ENCODE data around the gene TSPAN18. TPM values are rescaled to one million over a fixed set of nuclear protein-coding genes. Genes with fewer than 3 reads are reported as not detected.

The TSPAN18 gene
- total RNA-seq, 4 donors from 2014 or later, result 31.1 to 74.6 (median 34.7) TPM

GRCh38 chr11:44854741-44855492 lies 128.2 kb downstream of the TSPAN18 start:
- peaks cover 0 to 73% (median 11%) of the 10 kb centered on the region in 3 donors for H3K4me1 ChIP-seq
- WGBS, 2 donors (ENCODE audit: low coverage in 1 of 2), result 70% methylated on average over 4 to 5 of the region's 5 CpGs
- ATAC-seq, result no peak

GRCh38 chr11:44855493-44855849 lies 128.7 kb downstream of the TSPAN18 start:
- no peak for ATAC-seq
- Histone ChIP-seq H3K36me3 (peaks cover 0 to 8% of the 10 kb centered on the region in 2 donors), H3K27me3 (no peaks in the 10 kb centered on the region), H3K4me3 (no peak overlapping the region), H3K4me1 (peaks cover 0 to 73% (median 11%) of the 10 kb centered on the region in 3 donors), H3K9me3 (no peaks in the 10 kb centered on the region), H3K27ac (peak overlapping the region in 3 of 4 donors; percentile 62 to 96 (median 71))
- TF ChIP-seq EP300 (IDR thresholded peaks at IDR 0.05), result no peak
- no peak for TF ChIP-seq POLR2A (IDR thresholded peaks at IDR 0.05)
- TF ChIP-seq CTCF (IDR thresholded peaks at IDR 0.05), result no peak
- no peak for TF ChIP-seq POLR2AphosphoS5 (IDR thresholded peaks at IDR 0.05)

More at GRCh38 chr11:44854741-44855492, 128.2 kb downstream of the TSPAN18 start:
- Histone ChIP-seq H3K9me3 (no peaks in the 10 kb centered on the region), H3K27me3 (no peaks in the 10 kb centered on the region), H3K36me3 (peaks cover 0 to 2% of the 10 kb centered on the region in 2 donors), H3K27ac (peak overlapping the region in 3 of 4 donors; percentile 62 to 96 (median 75)), H3K4me3 (no peak overlapping the region)
- TF ChIP-seq POLR2A (IDR thresholded peaks at IDR 0.05) (no peak), POLR2AphosphoS5 (IDR thresholded peaks at IDR 0.05) (no peak), CTCF (IDR thresholded peaks at IDR 0.05) (no peak), EP300 (IDR thresholded peaks at IDR 0.05) (no peak)

DNA sequence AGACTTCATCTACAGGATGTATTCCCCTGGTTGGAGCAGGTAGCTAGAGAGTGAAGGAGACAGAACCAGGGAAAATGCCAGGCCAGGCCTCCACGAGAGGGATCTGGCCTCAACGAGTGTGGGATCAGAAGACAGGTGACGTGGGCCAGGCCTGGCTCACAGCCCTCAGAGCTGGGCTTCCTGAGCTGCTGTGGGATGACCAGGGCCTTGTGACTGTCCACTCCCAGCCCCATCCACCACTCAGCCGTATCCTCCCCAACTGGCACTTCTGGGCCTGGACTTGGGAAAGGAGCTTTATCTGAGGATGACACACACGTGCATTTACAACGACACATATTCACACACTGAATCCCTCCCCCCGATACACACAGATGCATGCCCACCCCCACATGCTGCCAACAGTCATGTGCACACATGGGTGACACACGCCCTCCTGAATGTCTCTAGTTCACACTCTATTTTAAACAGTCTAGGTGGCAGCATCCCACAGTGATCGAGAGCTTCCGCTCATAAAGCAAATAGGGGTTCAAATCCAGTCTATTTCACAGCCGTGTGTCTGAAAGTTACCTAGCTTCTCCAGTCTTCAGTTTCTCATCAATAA lies 130.8 kb downstream of the TSPAN18 start:
- peaks cover 3 to 81% (median 18%) of the 10 kb centered on the region in 3 donors for H3K4me1 ChIP-seq
- H3K4me3 ChIP-seq, result no peak overlapping the region
- ATAC-seq, result peak; percentile 39
- no peaks in the 10 kb centered on the region for H3K9me3 ChIP-seq
- H3K27ac ChIP-seq, result peak overlapping the region; percentile 3 to 97 (median 94)
- no peaks in the 10 kb centered on the region for H3K27me3 ChIP-seq
- 76 to 94% methylated on average over 3 to 6 of the region's 11 CpGs for whole genome bisulfite sequencing, 2 donors (ENCODE audit: low coverage in 1 of 2)
- H3K36me3 ChIP-seq, result peaks cover 0 to 9% of the 10 kb centered on the region in 2 donors
- TF ChIP-seq POLR2A (IDR thresholded peaks at IDR 0.05) (no peak), CTCF (IDR thresholded peaks at IDR 0.05) (no peak), POLR2AphosphoS5 (IDR thresholded peaks at IDR 0.05) (peak; percentile 10), EP300 (IDR thresholded peaks at IDR 0.05) (no peak)

DNA sequence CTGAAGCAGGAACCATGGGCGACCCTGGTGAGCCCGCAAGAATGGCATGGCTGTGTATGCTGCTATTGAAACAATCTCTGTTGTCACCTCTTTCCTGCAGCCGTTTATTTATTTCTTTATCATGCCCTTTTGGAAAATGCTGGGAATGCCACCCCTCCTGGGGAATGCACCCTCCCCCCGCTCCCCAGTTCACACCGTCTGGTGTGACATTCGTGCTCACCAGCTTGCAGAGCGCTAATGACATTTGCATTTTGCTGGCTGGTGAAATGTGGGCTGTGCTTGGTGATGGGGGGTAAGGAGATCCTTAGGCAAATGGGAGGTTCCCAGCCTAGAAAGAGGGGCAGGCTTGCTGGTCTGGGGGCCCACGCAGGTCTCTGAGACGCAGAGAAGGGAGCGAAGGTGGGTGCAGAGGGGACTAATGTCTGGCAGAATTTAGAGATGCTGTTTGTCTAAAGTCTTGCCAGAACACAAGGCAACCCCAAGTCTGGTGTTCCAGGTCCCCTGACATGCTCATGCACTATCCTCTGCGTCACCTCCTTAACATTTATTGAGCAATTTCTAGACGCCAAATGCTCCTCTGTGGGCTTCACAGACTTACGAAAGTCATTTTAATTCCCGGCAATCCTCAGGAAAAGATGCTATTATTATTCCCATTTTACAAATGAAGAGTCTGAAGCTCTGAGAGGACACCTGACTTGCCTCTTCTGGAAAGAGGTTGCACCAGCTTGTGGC lies 132.2 kb downstream of the TSPAN18 start:
- H3K36me3 ChIP-seq, result peaks cover 0 to 9% of the 10 kb centered on the region in 2 donors
- no peaks in the 10 kb centered on the region for H3K9me3 ChIP-seq
- H3K4me3 ChIP-seq, result no peak overlapping the region
- TF ChIP-seq EP300 (IDR thresholded peaks at IDR 0.05), result no peak
- no peak for TF ChIP-seq POLR2A (IDR thresholded peaks at IDR 0.05)
- TF ChIP-seq CTCF (IDR thresholded peaks at IDR 0.05), result no peak
- no peak for TF ChIP-seq POLR2AphosphoS5 (IDR thresholded peaks at IDR 0.05)
- H3K27me3 ChIP-seq, result no peaks in the 10 kb centered on the region
- H3K4me1 ChIP-seq, result peaks cover 5 to 82% (median 13%) of the 10 kb centered on the region in 3 donors
- ATAC-seq, result no peak
- H3K27ac ChIP-seq, result peak overlapping the region; percentile 24 to 97 (median 94)
- WGBS, 2 donors (ENCODE audit: low coverage in 1 of 2), result 87 to 88% methylated on average over 4 to 10 of the region's 14 CpGs

Measured in gastroesophageal sphincter (tissue), 4 donors.